Measurements from ENCODE around the gene RGSL1. TPM values are rescaled to one million over a fixed set of nuclear protein-coding genes. Genes with fewer than 3 reads are reported as not detected.

Gene RGSL1
- total RNA-seq, 1 experiment from 2014 or later: 0.22 TPM

- H3K36me3 ChIP-seq (ENCODE audit: insufficient read depth, low read length): peaks cover 32% of the 10 kb centered on the region
- peaks cover 43% of the 10 kb centered on the region for H3K4me1 ChIP-seq (ENCODE audit: low read length)
- H3K4me2 ChIP-seq (ENCODE audit: low read depth, low read length, poor library complexity, severe bottlenecking): peak overlapping the region; percentile 93
Measured at GRCh38 chr1:182600036-182600713, 150.2 kb downstream of the RGSL1 start.

DNA sequence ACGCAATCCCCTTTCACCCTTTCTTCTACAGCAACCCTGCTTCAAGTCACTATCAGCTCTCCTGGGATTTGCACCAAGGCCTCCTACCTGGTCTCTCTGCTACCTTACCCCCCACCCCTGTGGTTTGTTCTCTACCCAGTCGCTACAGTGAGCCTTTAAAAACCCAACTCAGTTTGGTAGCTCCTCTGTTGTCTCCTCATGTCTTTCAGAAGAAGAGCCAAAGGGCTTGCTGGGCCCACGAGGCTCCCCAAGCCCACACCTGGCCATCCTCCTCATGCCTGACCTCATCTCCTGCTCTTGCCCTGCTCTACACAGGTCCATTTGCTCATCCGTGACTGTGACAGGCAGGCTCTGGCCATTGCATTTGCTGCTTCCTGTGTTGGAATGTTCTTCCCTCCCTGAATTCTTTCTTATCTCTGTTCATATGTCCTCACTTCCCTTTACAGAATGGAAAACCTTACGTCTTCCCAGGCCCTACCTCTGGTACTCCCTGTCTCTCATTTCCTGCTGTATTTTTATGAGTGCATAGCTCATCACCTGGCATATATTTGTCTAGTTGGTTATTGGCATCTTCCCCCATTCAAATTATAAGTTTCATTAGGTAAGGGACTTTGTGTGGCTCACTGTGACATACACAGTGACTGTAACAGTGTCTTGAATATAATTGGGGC lies 150.9 kb downstream of the RGSL1 start:
- Histone ChIP-seq H3K4me1 (ENCODE audit: low read length) (peaks cover 43% of the 10 kb centered on the region), H3K36me3 (ENCODE audit: insufficient read depth, low read length) (peaks cover 32% of the 10 kb centered on the region), H3K4me2 (ENCODE audit: low read depth, low read length, poor library complexity, severe bottlenecking) (peak overlapping the region; percentile 93), H3K79me2 (ENCODE audit: low read length) (peaks cover 8% of the 10 kb centered on the region), H3K9me3 (ENCODE audit: low read length) (no peaks in the 10 kb centered on the region), H3K4me3 (ENCODE audit: low read length) (no peak overlapping the region), H2AFZ (ENCODE audit: low read length) (no peak overlapping the region), H3K27ac (ENCODE audit: low read length) (peak overlapping the region; percentile 26), H4K20me1 (ENCODE audit: insufficient read depth, low read depth, low read length) (peaks cover 37% of the 10 kb centered on the region), H3K9ac (ENCODE audit: low read length) (peak overlapping the region; percentile 1; the same call in 1 of the 2 replicates), H3K9me2 (replicated peaks; ENCODE audit: insufficient read depth, low read length) (no peaks in the 10 kb centered on the region), H3K27me3 (ENCODE audit: low read length) (no peaks in the 10 kb centered on the region)
- DNase-seq: no peak

More at GRCh38 chr1:182600036-182600713, 150.2 kb downstream of the RGSL1 start:
- H3K27ac ChIP-seq (ENCODE audit: low read length): peak overlapping the region; percentile 26; the same call in 1 of the 2 replicates
- no peak for DNase-seq
- H3K9me2 ChIP-seq (replicated peaks; ENCODE audit: insufficient read depth, low read length): no peaks in the 10 kb centered on the region
- no peaks in the 10 kb centered on the region for H3K27me3 ChIP-seq (ENCODE audit: low read length)
- no peaks in the 10 kb centered on the region for H3K9me3 ChIP-seq (ENCODE audit: low read length)
- no peak overlapping the region for H3K4me3 ChIP-seq (ENCODE audit: low read length)
- peaks cover 37% of the 10 kb centered on the region for H4K20me1 ChIP-seq (ENCODE audit: insufficient read depth, low read depth, low read length)
- H2AFZ ChIP-seq (ENCODE audit: low read length): no peak overlapping the region
- peaks cover 8% of the 10 kb centered on the region for H3K79me2 ChIP-seq (ENCODE audit: low read length)
- H3K9ac ChIP-seq (ENCODE audit: low read length): no peak overlapping the region

- Histone ChIP-seq H3K4me3 (ENCODE audit: low read length) (peak overlapping the region; percentile 88; the same call in 1 of the 2 replicates), H3K9me2 (replicated peaks; ENCODE audit: insufficient read depth, low read length) (no peaks in the 10 kb centered on the region), H3K9ac (ENCODE audit: low read length) (peak overlapping the region; percentile 96), H2AFZ (ENCODE audit: low read length) (no peak overlapping the region), H3K4me1 (ENCODE audit: low read length) (peaks cover 43% of the 10 kb centered on the region), H3K79me2 (ENCODE audit: low read length) (peaks cover 8% of the 10 kb centered on the region), H3K27ac (ENCODE audit: low read length) (peak overlapping the region; percentile 73), H3K9me3 (ENCODE audit: low read length) (no peaks in the 10 kb centered on the region), H4K20me1 (ENCODE audit: insufficient read depth, low read depth, low read length) (peaks cover 37% of the 10 kb centered on the region), H3K4me2 (ENCODE audit: low read depth, low read length, poor library complexity, severe bottlenecking) (peak overlapping the region; percentile 93), H3K27me3 (ENCODE audit: low read length) (no peaks in the 10 kb centered on the region), H3K36me3 (ENCODE audit: insufficient read depth, low read length) (peaks cover 32% of the 10 kb centered on the region)
- peak; percentile 94 for DNase-seq
Measured at GRCh38 chr1:182601416-182601786, 151.5 kb downstream of the RGSL1 start.

DNA sequence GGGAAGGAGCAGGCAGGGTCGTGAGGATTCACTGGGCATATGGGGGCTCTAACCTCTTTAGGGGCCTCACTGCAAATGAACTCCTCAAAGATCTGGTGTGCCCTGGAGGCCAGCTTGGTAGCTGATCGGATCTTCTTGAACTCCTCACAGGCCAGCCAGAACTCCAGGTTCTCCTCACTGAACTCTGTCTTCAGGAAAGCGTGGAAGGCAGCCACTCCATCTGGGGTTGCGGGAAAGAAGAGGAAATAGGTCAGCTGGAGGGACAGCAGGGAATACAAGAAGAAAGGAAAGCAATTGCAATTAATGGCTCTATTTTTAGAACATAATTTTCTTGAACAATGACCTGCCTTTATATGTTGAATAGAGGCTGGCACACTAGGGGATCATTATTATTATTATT lies 152.0 kb downstream of the RGSL1 start:
- H3K4me1 ChIP-seq (ENCODE audit: low read length): peaks cover 43% of the 10 kb centered on the region
- DNase-seq: no peak
- H3K79me2 ChIP-seq (ENCODE audit: low read length): peaks cover 8% of the 10 kb centered on the region
- peak overlapping the region; percentile 96 for H3K9ac ChIP-seq (ENCODE audit: low read length)
- no peak overlapping the region for H2AFZ ChIP-seq (ENCODE audit: low read length)
- H4K20me1 ChIP-seq (ENCODE audit: insufficient read depth, low read depth, low read length): peaks cover 37% of the 10 kb centered on the region
- H3K9me3 ChIP-seq (ENCODE audit: low read length): no peaks in the 10 kb centered on the region
- H3K9me2 ChIP-seq (replicated peaks; ENCODE audit: insufficient read depth, low read length): no peaks in the 10 kb centered on the region
- H3K27ac ChIP-seq (ENCODE audit: low read length): peak overlapping the region; percentile 73
- H3K4me2 ChIP-seq (ENCODE audit: low read depth, low read length, poor library complexity, severe bottlenecking): peak overlapping the region; percentile 93
- H3K27me3 ChIP-seq (ENCODE audit: low read length): no peaks in the 10 kb centered on the region
- H3K4me3 ChIP-seq (ENCODE audit: low read length): peak overlapping the region; percentile 88
- H3K36me3 ChIP-seq (ENCODE audit: insufficient read depth, low read length): peaks cover 32% of the 10 kb centered on the region

- Histone ChIP-seq H3K27ac (ENCODE audit: low read length) (peak overlapping the region; percentile 73), H3K4me2 (ENCODE audit: low read depth, low read length, poor library complexity, severe bottlenecking) (peak overlapping the region; percentile 93), H3K9ac (ENCODE audit: low read length) (peak overlapping the region; percentile 96), H2AFZ (ENCODE audit: low read length) (no peak overlapping the region), H3K79me2 (ENCODE audit: low read length) (peaks cover 8% of the 10 kb centered on the region), H4K20me1 (ENCODE audit: insufficient read depth, low read depth, low read length) (peaks cover 37% of the 10 kb centered on the region), H3K4me3 (ENCODE audit: low read length) (peak overlapping the region; percentile 88), H3K9me2 (replicated peaks; ENCODE audit: insufficient read depth, low read length) (no peaks in the 10 kb centered on the region), H3K36me3 (ENCODE audit: insufficient read depth, low read length) (peaks cover 32% of the 10 kb centered on the region), H3K27me3 (ENCODE audit: low read length) (no peaks in the 10 kb centered on the region), H3K4me1 (ENCODE audit: low read length) (peaks cover 50% of the 10 kb centered on the region), H3K9me3 (ENCODE audit: low read length) (no peaks in the 10 kb centered on the region)
- DNase-seq: peak; percentile 65
Measured at GRCh38 chr1:182602935-182603645, 153.1 kb downstream of the RGSL1 start.

GRCh38 chr1:182603646-182604174 lies 153.8 kb downstream of the RGSL1 start:
- no peaks in the 10 kb centered on the region for H3K27me3 ChIP-seq (ENCODE audit: low read length)
- peak overlapping the region; percentile 73 for H3K27ac ChIP-seq (ENCODE audit: low read length)
- H2AFZ ChIP-seq (ENCODE audit: low read length): no peak overlapping the region
- peak overlapping the region; percentile 96 for H3K9ac ChIP-seq (ENCODE audit: low read length)
- no peaks in the 10 kb centered on the region for H3K9me3 ChIP-seq (ENCODE audit: low read length)
- H3K4me3 ChIP-seq (ENCODE audit: low read length): peak overlapping the region; percentile 88
- H3K4me2 ChIP-seq (ENCODE audit: low read depth, low read length, poor library complexity, severe bottlenecking): peak overlapping the region; percentile 93
- H3K9me2 ChIP-seq (replicated peaks; ENCODE audit: insufficient read depth, low read length): no peaks in the 10 kb centered on the region
- H3K36me3 ChIP-seq (ENCODE audit: insufficient read depth, low read length): peaks cover 32% of the 10 kb centered on the region
- H4K20me1 ChIP-seq (ENCODE audit: insufficient read depth, low read depth, low read length): peaks cover 37% of the 10 kb centered on the region
- peaks cover 8% of the 10 kb centered on the region for H3K79me2 ChIP-seq (ENCODE audit: low read length)
- DNase-seq: peak; percentile 58
- peaks cover 50% of the 10 kb centered on the region for H3K4me1 ChIP-seq (ENCODE audit: low read length)

GRCh38 chr1:182604175-182605164 lies 154.5 kb downstream of the RGSL1 start, which contains the start of gene RGS16:
TSS of gene RGS16 (minus strand) at chr1:182604389. CDS start at chr1:182604259, 130 bp downstream.
- H4K20me1 ChIP-seq (ENCODE audit: insufficient read depth, low read depth, low read length): peaks cover 33% of the 10 kb centered on the region
- H3K9me2 ChIP-seq (replicated peaks; ENCODE audit: insufficient read depth, low read length): no peaks in the 10 kb centered on the region
- no peaks in the 10 kb centered on the region for H3K27me3 ChIP-seq (ENCODE audit: low read length)
- H3K79me2 ChIP-seq (ENCODE audit: low read length): peaks cover 8% of the 10 kb centered on the region
- H3K27ac ChIP-seq (ENCODE audit: low read length): peak within 1 kb of the TSS; percentile 73
- H3K4me2 ChIP-seq (ENCODE audit: low read depth, low read length, poor library complexity, severe bottlenecking): peak within 1 kb of the TSS; percentile 93
- H2AFZ ChIP-seq (ENCODE audit: low read length): peak within 1 kb of the TSS; percentile 90; the same call in 1 of the 2 replicates
- H3K4me3 ChIP-seq (ENCODE audit: low read length): peak within 1 kb of the TSS; percentile 88
- DNase-seq: peak; percentile 98
- H3K4me1 ChIP-seq (ENCODE audit: low read length): peaks cover 50% of the 10 kb centered on the region
- H3K9me3 ChIP-seq (ENCODE audit: low read length): no peaks in the 10 kb centered on the region
- peaks cover 32% of the 10 kb centered on the region for H3K36me3 ChIP-seq (ENCODE audit: insufficient read depth, low read length)
- peak within 1 kb of the TSS; percentile 96 for H3K9ac ChIP-seq (ENCODE audit: low read length)

All from Karpas-422 (cell line).